H9 (cell line): ENCODE data around the gene PWWP2B. TPM values are rescaled to one million over a fixed set of nuclear protein-coding genes. Genes with fewer than 3 reads are reported as not detected.

Experiments used
- DNase-seq: peaks from one replicate; pipeline ENCODE4 v3.0.0-alpha.2; 2017
- H2AFZ ChIP-seq: one replicate; pipeline ENCODE4 v1.6.1; 2013; ENCODE audit warnings: mild to moderate bottlenecking, low read length, control low read depth, moderate library complexity
- H2AK5ac ChIP-seq: 2 replicates; pipeline ENCODE4 v1.6.1; 2013; ENCODE audit warnings: low read length, control low read depth, mixed read lengths; ENCODE audit not compliant: insufficient read length
- H2BK120ac ChIP-seq: one replicate; pipeline ENCODE4 v1.6.1; 2013; ENCODE audit warnings: low read depth, mild to moderate bottlenecking, low read length, control low read depth, inconsistent platforms; ENCODE audit not compliant: poor library complexity, severe bottlenecking
- H2BK12ac ChIP-seq: 2 replicates; pipeline ENCODE4 v1.6.1; 2013; ENCODE audit warnings: low read length, control low read depth, mixed read lengths, low read depth; ENCODE audit not compliant: insufficient read length
- H2BK15ac ChIP-seq: 2 replicates; pipeline ENCODE4 v1.6.1; 2013; ENCODE audit warnings: low read depth, low read length, control low read depth
- H2BK20ac ChIP-seq: one replicate; pipeline ENCODE4 v1.6.1; 2013; ENCODE audit warnings: low read depth, mild to moderate bottlenecking, low read length, control low read depth, inconsistent platforms; ENCODE audit not compliant: poor library complexity, severe bottlenecking
- H2BK5ac ChIP-seq: 2 replicates; pipeline ENCODE4 v1.6.1; 2013; ENCODE audit warnings: low read length, control low read depth, mixed read lengths; ENCODE audit not compliant: insufficient read length
- H3K14ac ChIP-seq: 2 replicates; pipeline ENCODE4 v1.6.1; 2013; ENCODE audit warnings: low read length, control low read depth; ENCODE audit not compliant: insufficient read depth
- H3K18ac ChIP-seq: 2 replicates; pipeline ENCODE4 v1.6.1; 2013; ENCODE audit warnings: low read depth, mild to moderate bottlenecking, mixed read lengths, low read length, control low read depth; ENCODE audit not compliant: insufficient read length
- H3K23ac ChIP-seq: 2 replicates; pipeline ENCODE4 v1.6.1; 2013; ENCODE audit warnings: low read length, control low read depth, mixed read lengths, low read depth; ENCODE audit not compliant: insufficient read length
- H3K23me2 ChIP-seq: 2 replicates; pipeline ENCODE4 v1.6.1; 2013; ENCODE audit warnings: low read depth, mild to moderate bottlenecking, mixed read lengths, low read length, control low read depth; ENCODE audit not compliant: insufficient read length, poor library complexity, severe bottlenecking
- H3K27ac ChIP-seq: 2 replicates; pipeline ENCODE4 v1.5.1; 2013; ENCODE audit warnings: low read length, control low read depth, mixed read lengths, low read depth; ENCODE audit not compliant: insufficient read length
- H3K27me3 ChIP-seq: 2 replicates; pipeline ENCODE4 v1.6.1; 2013; ENCODE audit warnings: low read length, control low read depth, inconsistent platforms; ENCODE audit not compliant: insufficient read depth
- H3K4ac ChIP-seq: 2 replicates; pipeline ENCODE4 v1.6.1; 2013; ENCODE audit warnings: low read depth, mild to moderate bottlenecking, control low read depth, inconsistent platforms, low read length, moderate library complexity
- H3K4me1 ChIP-seq: 2 replicates; pipeline ENCODE4 v1.6.1; 2013; ENCODE audit warnings: low read length, control low read depth, inconsistent platforms; ENCODE audit not compliant: insufficient read depth
- H3K4me2 ChIP-seq: 2 replicates; pipeline ENCODE4 v1.6.1; 2013; ENCODE audit warnings: low read length, control low read depth, mixed read lengths; ENCODE audit not compliant: insufficient read length, insufficient read depth
- H3K56ac ChIP-seq: 2 replicates; pipeline ENCODE4 v1.6.1; 2013; ENCODE audit warnings: low read depth, mild to moderate bottlenecking, mixed read lengths, low read length, control low read depth; ENCODE audit not compliant: insufficient read length
- H3K79me1 ChIP-seq: 2 replicates; pipeline ENCODE4 v1.6.1; 2013; ENCODE audit warnings: low read depth, mild to moderate bottlenecking, moderate library complexity, low read length, control low read depth, inconsistent platforms; ENCODE audit not compliant: insufficient read depth, poor library complexity, severe bottlenecking
- H3K79me2 ChIP-seq: 2 replicates; pipeline ENCODE4 v1.6.1; 2013; ENCODE audit warnings: low read length, control low read depth, inconsistent platforms; ENCODE audit not compliant: insufficient read depth
- H3K9ac ChIP-seq: 2 replicates; pipeline ENCODE4 v1.6.1; 2013; ENCODE audit warnings: low read length, control low read depth, mixed read lengths; ENCODE audit not compliant: insufficient read length; ENCODE audit errors: extremely low read depth
- H3K9me3 ChIP-seq: one replicate; pipeline ENCODE4 v1.6.1; 2013; ENCODE audit warnings: low read depth, low read length, inconsistent platforms; ENCODE audit not compliant: control insufficient read depth
- H3T11ph ChIP-seq: one replicate; pipeline ENCODE4 v1.6.1; 2013; ENCODE audit warnings: mild to moderate bottlenecking, low read length, control low read depth, inconsistent platforms
- H4K20me1 ChIP-seq: one replicate; pipeline ENCODE4 v1.6.1; 2013; ENCODE audit not compliant: control insufficient read depth, insufficient read length, insufficient read depth
- H4K5ac ChIP-seq: 2 replicates; pipeline ENCODE4 v1.6.1; 2013; ENCODE audit warnings: low read depth, mild to moderate bottlenecking, mixed read lengths, low read length, control low read depth; ENCODE audit not compliant: insufficient read length
- H4K8ac ChIP-seq: replicated peaks from 2 replicates; pipeline ENCODE4 v1.6.1; 2013; ENCODE audit warnings: low read length, control low read depth, mixed read lengths, low read depth; ENCODE audit not compliant: insufficient read length
- H4K91ac ChIP-seq: 2 replicates; pipeline ENCODE4 v1.6.1; 2013; ENCODE audit warnings: low read depth, mild to moderate bottlenecking, moderate library complexity, mixed read lengths, low read length, control low read depth; ENCODE audit not compliant: insufficient read length
- H3K27ac Mint-ChIP-seq, 3 experiments: 2 replicates in 2 of 3; 3 replicates in 1 of 3; pipeline ENCODE4 v1.8.0; 2020 to 2021; ENCODE audit warnings: mixed read lengths in 3 of 3, mild to moderate bottlenecking in 1 of 3, moderate library complexity in 1 of 3
- H3K27me3 Mint-ChIP-seq: 2 replicates; pipeline ENCODE4 v1.8.0; 2021; ENCODE audit warnings: low read depth, mild to moderate bottlenecking, moderate library complexity, mixed read lengths
- H3K36me3 Mint-ChIP-seq, 3 experiments: 2 replicates in 2 of 3; 3 replicates in 1 of 3; pipeline ENCODE4 v1.8.0; 2020 to 2021; ENCODE audit warnings: low read depth in 3 of 3, mixed read lengths in 3 of 3; ENCODE audit not compliant: insufficient read depth in 1 of 3
- H3K4me1 Mint-ChIP-seq, 2 experiments: 2 replicates each; pipeline ENCODE4 v1.8.0; 2020; ENCODE audit warnings: mixed read lengths in 2 of 2
- H3K4me3 Mint-ChIP-seq, 2 experiments: 2 replicates in 1 of 2; 3 replicates in 1 of 2; pipeline ENCODE4 v1.8.0; 2020 to 2021; ENCODE audit warnings: mild to moderate bottlenecking in 2 of 2, mixed read lengths in 2 of 2, moderate library complexity in 1 of 2
- H3K9me3 Mint-ChIP-seq, 2 experiments: 2 replicates in 1 of 2; 3 replicates in 1 of 2; pipeline ENCODE4 v1.8.0; 2020; ENCODE audit warnings: mild to moderate bottlenecking in 2 of 2, mixed read lengths in 2 of 2, moderate library complexity in 1 of 2
- WGBS: extraction: QIAGEN DNeasy Blood & Tissue Kit; methylation state at CpG from one replicate; pipeline ENCODE4 v1.1.7; 2013; ENCODE audit warnings: missing lambda C conversion rate, low lambda C conversion rate, mixed read lengths; ENCODE audit not compliant: insufficient read length; ENCODE audit errors: extremely low coverage; 5-methylcytosine and 5-hydroxymethylcytosine counted together
- total RNA-seq: library from RNA; stranded (reverse); gene quantifications from 2 replicates; pipeline ENCODE4 v1.2.1, GENCODE V29; 2021
- TF ChIP-seq, protein P1 (sequence below): fragments of 200-600 bp; sonication (generic); conservative IDR thresholded peaks from 3 replicates; pipeline ENCODE4 v1.8.0; 2021; ENCODE audit warnings: antibody characterized with exemption, mild to moderate bottlenecking

PWWP2B gene
- total RNA-seq, 1 experiment from 2014 or later = 10.0 TPM

- H2AK5ac ChIP-seq = no peak overlapping the region
- H3K4me1 Mint-ChIP-seq = peaks cover 51 to 62% of the 10 kb centered on the region in 2 experiments
- H3K27me3 Mint-ChIP-seq = peaks cover 3% of the 10 kb centered on the region; the same call in 1 of the 2 replicates
- H3K56ac ChIP-seq = no peak overlapping the region
- H3K14ac ChIP-seq = no peak overlapping the region; the same call in 1 of the 2 replicates
- H3K79me2 ChIP-seq = no peaks in the 10 kb centered on the region; the same call in 1 of the 2 replicates
- H3T11ph ChIP-seq = no peak overlapping the region
- H3K4me1 ChIP-seq = peaks cover 8% of the 10 kb centered on the region; the same call in 1 of the 2 replicates
- no peaks in the 10 kb centered on the region; the same call in 1 of the 2 replicates for H3K27me3 ChIP-seq
- no peak overlapping the region for H3K4me2 ChIP-seq
- H3K9me3 ChIP-seq = no peaks in the 10 kb centered on the region
- no peaks in the 10 kb centered on the region for H3K23me2 ChIP-seq
- no peak overlapping the region for H3K27ac ChIP-seq
- H2BK120ac ChIP-seq = no peak overlapping the region
- H4K8ac ChIP-seq = no peak overlapping the region
- H2BK15ac ChIP-seq = no peak overlapping the region
- no peaks in the 10 kb centered on the region for H3K9me3 Mint-ChIP-seq
- WGBS = no CpG with 5 or more reads among the region's 29 CpGs
- no peak overlapping the region for H4K5ac ChIP-seq
- H2BK20ac ChIP-seq = no peak overlapping the region
- H4K20me1 ChIP-seq = no peaks in the 10 kb centered on the region
- H3K79me1 ChIP-seq = no peaks in the 10 kb centered on the region
- H3K27ac Mint-ChIP-seq = peak overlapping the region; percentile 21 to 84 (median 52); a peak in 4 of 7 replicates
- no peak overlapping the region for H3K23ac ChIP-seq
- H3K9ac ChIP-seq = no peak overlapping the region
- peaks cover 0 to 7% (median 2%) of the 10 kb centered on the region in 3 experiments; a peak in 4 of 7 replicates for H3K36me3 Mint-ChIP-seq
- H3K18ac ChIP-seq = no peak overlapping the region
- H3K4me3 Mint-ChIP-seq = no peak overlapping the region
- H4K91ac ChIP-seq = peak overlapping the region; percentile 20
- no peak for DNase-seq
- no peak overlapping the region for H2BK12ac ChIP-seq
- no peak overlapping the region for H2AFZ ChIP-seq
- no peak overlapping the region for H2BK5ac ChIP-seq
- TF ChIP-seq, protein P1, sequence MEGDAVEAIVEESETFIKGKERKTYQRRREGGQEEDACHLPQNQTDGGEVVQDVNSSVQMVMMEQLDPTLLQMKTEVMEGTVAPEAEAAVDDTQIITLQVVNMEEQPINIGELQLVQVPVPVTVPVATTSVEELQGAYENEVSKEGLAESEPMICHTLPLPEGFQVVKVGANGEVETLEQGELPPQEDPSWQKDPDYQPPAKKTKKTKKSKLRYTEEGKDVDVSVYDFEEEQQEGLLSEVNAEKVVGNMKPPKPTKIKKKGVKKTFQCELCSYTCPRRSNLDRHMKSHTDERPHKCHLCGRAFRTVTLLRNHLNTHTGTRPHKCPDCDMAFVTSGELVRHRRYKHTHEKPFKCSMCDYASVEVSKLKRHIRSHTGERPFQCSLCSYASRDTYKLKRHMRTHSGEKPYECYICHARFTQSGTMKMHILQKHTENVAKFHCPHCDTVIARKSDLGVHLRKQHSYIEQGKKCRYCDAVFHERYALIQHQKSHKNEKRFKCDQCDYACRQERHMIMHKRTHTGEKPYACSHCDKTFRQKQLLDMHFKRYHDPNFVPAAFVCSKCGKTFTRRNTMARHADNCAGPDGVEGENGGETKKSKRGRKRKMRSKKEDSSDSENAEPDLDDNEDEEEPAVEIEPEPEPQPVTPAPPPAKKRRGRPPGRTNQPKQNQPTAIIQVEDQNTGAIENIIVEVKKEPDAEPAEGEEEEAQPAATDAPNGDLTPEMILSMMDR = no peak
- no peak overlapping the region for H3K4ac ChIP-seq
Observed at GRCh38 chr10:132412316-132413192, 15.6 kb downstream of the PWWP2B start.
